BLaER1 (cell line): ENCODE measurements around the gene PDIK1L.
A peak's percentile ranks its signal among the peaks of the same experiment; 100 is the strongest.

Experiments
- H3K27ac ChIP-seq: shearing (Covaris generic); formaldehyde crosslinking; 2 replicates; pipeline ENCODE4 v1.8.1; 2022
- H3K27me3 ChIP-seq: shearing (Covaris generic); formaldehyde crosslinking; 2 replicates; pipeline ENCODE4 v1.8.1; 2022
- H3K36me3 ChIP-seq: shearing (Covaris generic); formaldehyde crosslinking; 2 replicates; pipeline ENCODE4 v1.8.1; 2022
- H3K4me1 ChIP-seq: shearing (Covaris generic); formaldehyde crosslinking; 2 replicates; pipeline ENCODE4 v1.8.1; 2022
- H3K4me2 ChIP-seq: shearing (Covaris generic); formaldehyde crosslinking; 2 replicates; pipeline ENCODE4 v1.8.1; 2022
- H3K4me3 ChIP-seq: shearing (Covaris generic); formaldehyde crosslinking; 2 replicates; pipeline ENCODE4 v1.8.1; 2022
- H3K9ac ChIP-seq: shearing (Covaris generic); formaldehyde crosslinking; 2 replicates; pipeline ENCODE4 v1.8.1; 2022
- H3K9me3 ChIP-seq: shearing (Covaris generic); formaldehyde crosslinking; 2 replicates; pipeline ENCODE4 v1.8.1; 2022
- H4K20me1 ChIP-seq: shearing (Covaris generic); formaldehyde crosslinking; 2 replicates; pipeline ENCODE4 v1.8.1; 2022
- Cebpa-rat ChIP-seq: shearing (Covaris generic); IDR thresholded peaks from 2 replicates; pipeline ENCODE4 v1.8.1; 2022

PDIK1L gene

GRCh38 chr1:26129778-26130177 is 18.2 kb downstream of the PDIK1L start:
- no peak overlapping the region for H3K4me2 ChIP-seq
- H4K20me1 ChIP-seq, result no peaks in the 10 kb centered on the region
- H3K9ac ChIP-seq, result no peak overlapping the region
- no peak overlapping the region for H3K27ac ChIP-seq
- H3K4me1 ChIP-seq, result peaks cover 39% of the 10 kb centered on the region
- H3K27me3 ChIP-seq, result no peaks in the 10 kb centered on the region
- H3K4me3 ChIP-seq, result no peak overlapping the region
- TF ChIP-seq Cebpa-rat, result no peak
- no peaks in the 10 kb centered on the region for H3K36me3 ChIP-seq
- H3K9me3 ChIP-seq, result peaks cover 5% of the 10 kb centered on the region

- no peak for TF ChIP-seq Cebpa-rat
These were observed 19.1 kb downstream of the PDIK1L start for GRCh38 chr1:26130695-26131094.

DNA sequence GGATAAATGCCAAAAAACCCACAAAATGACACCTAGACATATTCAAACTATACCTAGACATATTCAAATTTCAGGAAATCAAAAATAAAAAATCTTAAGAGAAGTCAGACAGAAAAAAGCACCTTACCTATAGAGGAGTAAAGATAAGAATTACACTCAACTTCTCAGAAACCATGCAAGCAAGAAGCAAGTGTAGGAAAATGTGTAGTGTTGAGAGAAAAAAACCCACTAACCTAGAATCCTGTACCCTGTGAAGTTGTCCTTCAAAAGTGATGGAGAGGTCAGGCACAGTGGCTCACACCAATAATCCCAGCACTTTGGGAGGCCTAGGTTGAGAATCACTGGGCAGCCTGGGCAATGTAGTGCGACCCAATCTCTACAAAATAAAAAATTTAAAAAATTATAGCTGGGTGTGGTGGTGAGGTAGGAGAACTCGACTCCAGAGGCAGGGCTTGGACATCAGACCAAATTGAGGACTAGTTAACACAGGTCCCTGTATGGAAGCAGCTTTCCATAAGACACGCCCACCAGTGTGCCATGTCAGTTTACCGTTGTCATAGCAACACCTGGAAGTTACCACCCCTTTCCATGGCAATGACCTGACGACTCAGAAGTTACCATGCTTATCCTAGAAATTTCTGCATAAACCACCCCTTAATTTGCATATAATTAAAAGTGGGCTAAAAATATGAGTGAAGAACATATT is 20.7 kb downstream of the PDIK1L start:
- TF ChIP-seq Cebpa-rat, result no peak
- no peak overlapping the region for H3K4me3 ChIP-seq
- H3K9ac ChIP-seq, result no peak overlapping the region
- peaks cover 19% of the 10 kb centered on the region for H3K4me1 ChIP-seq
- H4K20me1 ChIP-seq, result no peaks in the 10 kb centered on the region
- no peaks in the 10 kb centered on the region for H3K36me3 ChIP-seq
- H3K9me3 ChIP-seq, result peaks cover 11% of the 10 kb centered on the region
- H3K27ac ChIP-seq, result no peak overlapping the region
- H3K27me3 ChIP-seq, result no peaks in the 10 kb centered on the region
- H3K4me2 ChIP-seq, result no peak overlapping the region

More at GRCh38 chr1:26130695-26131094, 19.1 kb downstream of the PDIK1L start:
- no peaks in the 10 kb centered on the region for H3K27me3 ChIP-seq
- peaks cover 11% of the 10 kb centered on the region for H3K9me3 ChIP-seq
- H3K27ac ChIP-seq, result no peak overlapping the region
- H4K20me1 ChIP-seq, result no peaks in the 10 kb centered on the region
- H3K4me3 ChIP-seq, result no peak overlapping the region
- no peak overlapping the region for H3K4me2 ChIP-seq
- H3K4me1 ChIP-seq, result peaks cover 31% of the 10 kb centered on the region
- H3K36me3 ChIP-seq, result no peaks in the 10 kb centered on the region
- H3K9ac ChIP-seq, result no peak overlapping the region

DNA sequence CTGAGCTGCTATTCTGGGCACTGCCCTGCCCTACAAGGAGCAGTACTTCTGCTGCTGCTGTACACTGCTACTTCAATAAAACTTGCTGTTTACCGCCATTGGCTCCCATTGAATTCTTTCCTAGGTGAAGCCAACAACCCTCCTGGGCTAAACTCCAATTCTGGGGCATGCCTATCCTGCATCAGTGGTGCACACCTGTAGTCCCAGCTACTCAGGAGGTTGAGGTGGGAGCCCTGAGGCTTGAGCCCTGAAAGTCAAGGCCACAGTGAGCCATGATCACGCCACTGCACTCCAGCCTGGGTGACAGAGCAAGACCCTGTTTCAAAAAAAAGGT is 21.2 kb downstream of the PDIK1L start:
- no peaks in the 10 kb centered on the region for H3K36me3 ChIP-seq
- H3K27ac ChIP-seq, result no peak overlapping the region
- H3K27me3 ChIP-seq, result no peaks in the 10 kb centered on the region
- H3K4me2 ChIP-seq, result no peak overlapping the region
- H3K4me3 ChIP-seq, result no peak overlapping the region
- no peak overlapping the region for H3K9ac ChIP-seq
- H4K20me1 ChIP-seq, result no peaks in the 10 kb centered on the region
- TF ChIP-seq Cebpa-rat, result no peak
- H3K4me1 ChIP-seq, result peaks cover 19% of the 10 kb centered on the region
- peaks cover 11% of the 10 kb centered on the region for H3K9me3 ChIP-seq

DNA sequence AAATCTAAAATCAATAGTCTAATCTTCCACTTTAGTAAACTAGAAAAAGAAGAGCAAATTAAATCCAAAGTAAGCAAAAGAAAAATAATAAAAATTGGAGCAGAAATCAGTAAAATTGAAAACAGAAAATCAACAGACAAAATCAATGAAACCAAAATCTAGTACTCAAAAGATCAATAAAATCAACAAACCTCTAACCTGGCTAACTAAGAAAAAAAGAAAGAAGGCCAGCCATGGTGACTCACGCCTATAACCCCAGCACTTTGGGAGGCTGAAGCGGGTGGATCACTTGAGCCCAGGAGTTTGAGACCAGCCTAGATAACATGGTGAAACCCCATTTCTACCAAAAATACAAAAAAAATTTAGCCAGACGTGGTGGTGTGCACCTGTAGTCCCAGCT is 22.8 kb downstream of the PDIK1L start:
- Histone ChIP-seq H3K9me3 (peaks cover 11% of the 10 kb centered on the region), H4K20me1 (no peaks in the 10 kb centered on the region), H3K36me3 (no peaks in the 10 kb centered on the region), H3K27me3 (no peaks in the 10 kb centered on the region), H3K4me1 (peaks cover 23% of the 10 kb centered on the region), H3K27ac (no peak overlapping the region), H3K9ac (no peak overlapping the region), H3K4me2 (no peak overlapping the region), H3K4me3 (no peak overlapping the region)
- no peak for TF ChIP-seq Cebpa-rat

- TF ChIP-seq Cebpa-rat, result no peak
- Histone ChIP-seq H3K4me2 (peak overlapping the region; percentile 27), H3K9me3 (peaks cover 11% of the 10 kb centered on the region), H3K9ac (no peak overlapping the region), H3K27ac (no peak overlapping the region), H4K20me1 (no peaks in the 10 kb centered on the region), H3K4me1 (peaks cover 24% of the 10 kb centered on the region), H3K27me3 (no peaks in the 10 kb centered on the region), H3K36me3 (no peaks in the 10 kb centered on the region), H3K4me3 (no peak overlapping the region)
These were observed 27.4 kb downstream of the PDIK1L start for GRCh38 chr1:26138974-26139558.

DNA sequence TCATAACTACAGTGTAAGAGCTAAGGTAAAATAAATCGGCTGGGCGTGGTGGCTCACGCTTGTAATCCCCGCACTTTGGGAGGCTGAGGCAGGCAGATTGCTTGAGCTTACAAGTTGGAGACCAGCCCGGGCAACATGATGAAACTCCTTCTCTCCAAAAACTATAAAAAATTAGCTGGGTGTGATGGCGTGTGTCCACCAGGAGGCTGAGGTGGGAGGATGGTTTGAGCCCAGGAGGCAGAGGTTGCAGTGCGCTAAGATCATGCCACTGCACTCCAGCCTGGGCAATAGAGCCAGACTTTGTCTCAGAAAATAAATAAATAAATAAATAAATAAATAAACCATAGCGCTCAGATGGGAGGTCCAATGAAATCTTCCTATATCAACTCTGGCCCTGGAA is 30.5 kb downstream of the PDIK1L start:
- Histone ChIP-seq H3K4me3 (no peak overlapping the region), H4K20me1 (no peaks in the 10 kb centered on the region), H3K27ac (no peak overlapping the region), H3K4me2 (no peak overlapping the region), H3K27me3 (no peaks in the 10 kb centered on the region), H3K36me3 (no peaks in the 10 kb centered on the region), H3K9me3 (no peaks in the 10 kb centered on the region), H3K4me1 (peaks cover 30% of the 10 kb centered on the region), H3K9ac (no peak overlapping the region)
- no peak for TF ChIP-seq Cebpa-rat

DNA sequence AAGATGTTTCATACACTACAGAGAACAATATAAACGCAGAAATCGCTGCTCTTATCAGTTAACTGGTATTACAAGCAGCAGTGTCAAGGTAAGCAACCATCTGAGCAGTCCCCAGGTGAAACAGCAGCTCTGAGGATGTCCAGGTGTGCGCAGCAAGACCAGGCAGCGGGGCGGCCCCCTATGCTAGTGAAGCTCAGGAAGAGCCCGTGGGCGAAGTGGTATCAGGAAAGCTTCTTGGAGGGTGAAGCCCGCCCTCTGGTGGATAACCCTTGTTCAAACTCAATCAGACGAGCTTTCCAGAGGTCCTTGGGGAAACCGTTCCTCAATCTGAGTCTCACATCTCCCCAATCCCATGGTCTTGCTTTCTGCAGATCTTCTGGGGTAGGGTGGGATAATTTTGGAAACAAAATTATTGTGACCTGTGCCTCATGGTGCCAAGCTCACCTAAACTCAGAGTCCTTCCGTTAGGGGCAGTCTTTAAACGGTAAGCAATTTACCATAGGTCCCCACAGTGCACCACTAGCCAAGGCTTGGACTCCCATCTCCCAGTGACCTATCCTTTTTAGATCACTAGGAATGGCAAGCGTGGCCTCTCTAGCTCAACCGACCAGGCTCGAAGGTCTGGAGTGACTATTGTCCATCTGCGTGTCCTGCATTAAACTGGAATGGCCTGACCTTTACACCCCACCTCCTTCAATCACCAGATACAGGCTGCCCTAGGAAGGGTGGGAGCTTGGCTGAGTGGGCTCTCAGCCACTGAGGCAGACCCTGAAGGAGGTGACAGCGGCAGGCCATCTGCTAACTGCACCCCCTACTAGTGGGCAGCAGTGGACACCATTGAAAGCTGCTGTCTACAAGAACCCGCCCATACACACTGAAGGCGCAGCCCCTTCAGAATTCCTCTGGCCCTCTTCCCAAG is 33.7 kb downstream of the PDIK1L start:
- Histone ChIP-seq H3K27ac (no peak overlapping the region), H3K4me3 (no peak overlapping the region), H3K36me3 (no peaks in the 10 kb centered on the region), H3K27me3 (no peaks in the 10 kb centered on the region), H3K4me1 (0 out of 2 replicates have a peak, but pooled peaks cover 9% of the 10 kb centered on the region), H4K20me1 (no peaks in the 10 kb centered on the region), H3K4me2 (peak overlapping the region; percentile 21; the same call in 1 of the 2 replicates), H3K9ac (no peak overlapping the region), H3K9me3 (no peaks in the 10 kb centered on the region)
- no peak for TF ChIP-seq Cebpa-rat

DNA sequence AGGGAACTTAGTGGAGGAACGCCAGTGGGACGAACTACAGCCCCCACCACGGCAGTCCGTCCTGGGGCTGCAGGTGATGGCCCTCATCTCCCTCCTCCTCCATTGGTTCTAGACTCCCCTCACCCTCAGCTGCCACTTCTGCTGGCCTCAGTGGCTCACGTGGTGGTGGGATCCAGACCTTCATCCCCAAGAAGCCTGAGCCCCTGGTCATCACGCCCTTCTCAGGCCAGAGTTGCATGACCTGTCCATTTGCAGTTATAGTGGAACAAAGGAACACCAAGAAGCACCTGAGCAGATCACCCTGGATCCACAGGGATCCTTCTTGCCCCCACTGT is 34.3 kb downstream of the PDIK1L start:
- no peak overlapping the region for H3K4me2 ChIP-seq

GRCh38 chr1:26148887-26149286 is 37.3 kb downstream of the PDIK1L start:
- Histone ChIP-seq H3K4me1 (peaks cover 25% of the 10 kb centered on the region), H3K9ac (no peak overlapping the region), H3K27ac (no peak overlapping the region), H3K4me3 (no peak overlapping the region), H3K36me3 (no peaks in the 10 kb centered on the region), H3K9me3 (no peaks in the 10 kb centered on the region), H4K20me1 (no peaks in the 10 kb centered on the region), H3K27me3 (no peaks in the 10 kb centered on the region), H3K4me2 (no peak overlapping the region)
- no peak for TF ChIP-seq Cebpa-rat

More for the DNA sequence above, 34.3 kb downstream of the PDIK1L start:
- Histone ChIP-seq H4K20me1 (no peaks in the 10 kb centered on the region), H3K4me3 (no peak overlapping the region), H3K36me3 (no peaks in the 10 kb centered on the region), H3K27ac (no peak overlapping the region), H3K9ac (no peak overlapping the region), H3K9me3 (no peaks in the 10 kb centered on the region), H3K4me1 (0 out of 2 replicates have a peak, but pooled peaks cover 9% of the 10 kb centered on the region), H3K27me3 (no peaks in the 10 kb centered on the region)
- no peak for TF ChIP-seq Cebpa-rat
